GM12878 (cell line): Measurements from ENCODE around the gene ITGA3. TPM values are rescaled to one million over a fixed set of nuclear protein-coding genes. Genes with fewer than 3 reads are reported as not detected.

Experiments used
- BHLHE40 ChIP-seq, 2 experiments: fragments of 450-650 bp in 1 of 2; IDR thresholded peaks; 2 replicates each; pipeline ENCODE4 v1.6.1; 2011 to 2017; ENCODE audit warnings: low read depth in 2 of 2, borderline replicate concordance in 1 of 2, improper control_type of control experiment in 1 of 2, low read length in 1 of 2, mild to moderate bottlenecking in 1 of 2
- CREB1 ChIP-seq: IDR thresholded peaks from 2 replicates; pipeline ENCODE4 v1.6.1; 2012; ENCODE audit warnings: low read depth, mild to moderate bottlenecking, inconsistent platforms
- EGR1 ChIP-seq, 2 experiments: IDR thresholded peaks; 1 replicate in 1 of 2; 2 replicates in 1 of 2; pipeline ENCODE4 v1.6.1; 2011 to 2012; ENCODE audit warnings: low read depth in 2 of 2, low read length in 2 of 2, borderline replicate concordance in 1 of 2, mild to moderate bottlenecking in 1 of 2, moderate library complexity in 1 of 2
- EP300 ChIP-seq, 2 experiments: fragments of 150-350 bp in 1 of 2; IDR thresholded peaks; 2 replicates each; pipeline ENCODE4 v1.6.1; 2011 to 2012; ENCODE audit warnings: low read depth in 2 of 2, low read length in 2 of 2, borderline replicate concordance in 1 of 2, improper control_type of control experiment in 1 of 2, inconsistent platforms in 1 of 2; ENCODE audit not compliant: control insufficient read depth in 1 of 2
- GATAD2B ChIP-seq: fragments of 450-650 bp; conservative IDR thresholded peaks from 2 replicates; pipeline ENCODE4 v1.6.1; 2017; ENCODE audit warnings: low read depth, mild to moderate bottlenecking, moderate library complexity
- IKZF1 ChIP-seq: fragments of 450-650 bp; conservative IDR thresholded peaks from 2 replicates; pipeline ENCODE4 v1.6.1; 2017; ENCODE audit warnings: antibody characterized with exemption, mild to moderate bottlenecking
- JUNB ChIP-seq: IDR thresholded peaks from 2 replicates; pipeline ENCODE4 v1.6.1; 2016; ENCODE audit warnings: antibody characterized with exemption, mild to moderate bottlenecking
- MEF2A ChIP-seq: IDR thresholded peaks from 2 replicates; pipeline ENCODE4 v1.6.1; 2011; ENCODE audit warnings: low read depth, mild to moderate bottlenecking, low read length, moderate library complexity; ENCODE audit not compliant: insufficient read depth
- MYB ChIP-seq: fragments of 150-350 bp; IDR thresholded peaks from 2 replicates; pipeline ENCODE4 v1.6.1; 2014; ENCODE audit warnings: mild to moderate bottlenecking, low read depth, low read length, borderline replicate concordance
- POLR2AphosphoS5 ChIP-seq: IDR thresholded peaks from 2 replicates; pipeline ENCODE4 v1.6.1; 2011; ENCODE audit warnings: mild to moderate bottlenecking, low read length, inconsistent platforms
- SIX5 ChIP-seq: IDR thresholded peaks from 2 replicates; pipeline ENCODE4 v1.6.1; 2011; ENCODE audit warnings: mild to moderate bottlenecking, low read depth, low read length, moderate library complexity; ENCODE audit not compliant: severe bottlenecking
- SREBF1 ChIP-seq: IDR thresholded peaks from 2 replicates; pipeline ENCODE4 v1.6.1; 2012; ENCODE audit warnings: mild to moderate bottlenecking, low read length
- SREBF2 ChIP-seq: IDR thresholded peaks from 2 replicates; pipeline ENCODE4 v1.6.1; 2012; ENCODE audit warnings: mild to moderate bottlenecking, low read length
- SRF ChIP-seq, 2 experiments: IDR thresholded peaks; 2 replicates each; pipeline ENCODE4 v1.6.1; 2011; ENCODE audit warnings: low read depth in 2 of 2, low read length in 2 of 2, mild to moderate bottlenecking in 1 of 2, moderate library complexity in 1 of 2
- WRNIP1 ChIP-seq: IDR thresholded peaks from 2 replicates; pipeline ENCODE4 v1.6.1; 2011; ENCODE audit warnings: low read depth, low read length, improper control_type of control experiment, borderline replicate concordance
- polyA plus RNA-seq, 11 experiments: library from polyadenylated mRNA; depleted of rRNA in 4 of 11; unstranded in 6 of 11; stranded (reverse) in 5 of 11; fragments of >200 nt; fragmentation: Nextera tagmentation in 4 of 11; fragmentation: Illumina TruSeq in 1 of 11; extraction: Ambion mirVana in 4 of 11; extraction: Trizol in 1 of 11; gene quantifications; 1 replicate in 1 of 11; 2 replicates in 10 of 11; pipeline versions ENCODE4 v1.2.1 to v1.2.3, GENCODE V29; 2011 to 2016; ENCODE audit warnings: inconsistent platforms in 2 of 11, missing spikeins in 2 of 11, low read depth in 1 of 11
- total RNA-seq, 4 experiments: library from RNA; depleted of rRNA in 3 of 4; stranded (reverse); fragments of >200 nt in 3 of 4; fragmentation: Illumina TruSeq in 1 of 4; extraction: Trizol in 1 of 4; gene quantifications; 2 replicates each; pipeline versions ENCODE4 v1.2.1 to v1.2.3, GENCODE V29; 2013 to 2021
- TF ChIP-seq, protein P1 (sequence below): fragments of 450-650 bp; IDR thresholded peaks from 2 replicates; pipeline ENCODE4 v1.6.1; 2017; ENCODE audit warnings: mild to moderate bottlenecking, moderate library complexity
- TF ChIP-seq, protein P2 (sequence below): fragments of 450-650 bp; formaldehyde crosslinking; IDR thresholded peaks from 2 replicates; pipeline ENCODE4 v1.5.0; 2022; ENCODE audit warnings: mild to moderate bottlenecking, missing genetic modification characterization

ITGA3 gene
- total and polyA plus RNA-seq, 10 of the 15 experiments (the other 5 are each of a cell fraction or from before 2014, with no cell fraction given) = 0.29 to 13.4 (median 6.6) TPM

DNA sequence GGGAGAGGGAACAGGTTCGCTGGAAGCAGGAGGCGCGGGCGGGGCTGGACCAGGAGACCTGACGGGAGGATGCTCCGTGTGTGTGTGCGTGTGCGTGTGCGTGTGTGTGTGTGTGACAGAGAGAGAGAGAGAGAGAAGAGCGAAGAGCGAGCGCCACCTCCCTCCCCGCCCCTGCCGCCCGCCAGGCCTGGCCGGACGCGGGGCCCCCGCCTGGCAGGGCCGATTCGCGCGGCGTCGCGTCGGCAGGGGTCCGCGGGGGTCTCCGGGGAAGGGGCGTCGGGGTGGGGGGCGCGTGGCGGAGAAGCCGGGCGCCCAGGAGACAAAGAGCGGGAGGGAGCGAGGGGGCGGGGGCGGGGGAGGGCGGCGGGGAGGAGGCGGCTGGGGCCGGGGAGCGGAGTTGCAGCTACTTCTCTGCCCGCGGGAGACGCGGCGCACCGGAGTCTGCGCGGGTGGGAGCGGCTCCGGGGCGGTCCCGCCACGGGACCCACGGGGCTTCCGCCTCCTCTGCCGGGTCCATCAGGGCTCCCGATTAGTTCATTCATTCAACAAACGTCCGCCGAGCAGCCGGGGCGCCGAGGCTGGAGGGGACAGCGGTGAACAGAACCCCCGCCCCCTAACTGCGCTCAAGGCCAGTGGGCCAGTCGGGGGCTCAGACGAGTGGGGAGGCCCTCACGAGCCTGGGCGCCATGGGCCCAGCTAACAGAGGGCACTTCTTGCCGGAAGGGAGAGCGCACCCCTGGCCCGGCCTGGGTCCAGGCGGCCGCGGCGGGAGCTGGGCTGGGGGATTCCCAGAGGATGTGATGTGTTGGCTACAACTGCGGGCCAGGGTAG lies 74.0 kb downstream of the ITGA3 start, which contains the start of gene SAMD14 (continued):
- TF ChIP-seq POLR2AphosphoS5 (no peak), IKZF1 (peak; percentile 50), SIX5 (no peak), EP300 (IDR thresholded peaks at IDR 0.05; ENCODE audit: borderline replicate concordance in 1 of 2, control insufficient read depth in 1 of 2, low read depth in 2 of 2, low read length in 2 of 2) (no peak), GATAD2B (0 out of 2 replicates have a peak, but pooled peaks have one; percentile 58), EGR1 (IDR thresholded peaks at IDR 0.05; ENCODE audit: borderline replicate concordance in 1 of 2, low read depth in 2 of 2, low read length in 2 of 2) (0 out of 3 replicates have a peak, but pooled peaks of 1 of the 2 experiments have one; percentile 4), SREBF1 (no peak), SREBF2 (no peak), BHLHE40 (IDR thresholded peaks at IDR 0.05; ENCODE audit: borderline replicate concordance in 1 of 2, low read depth in 2 of 2, low read length in 1 of 2) (peak in 1 of 2 experiments; percentile 34; a peak in 1 of 4 replicates), JUNB (no peak), MEF2A (no peak), CREB1 (no peak), WRNIP1 (no peak), SRF (IDR thresholded peaks at IDR 0.05; ENCODE audit: low read depth in 2 of 2, low read length in 2 of 2) (no peak), MYB (no peak)
- TF ChIP-seq, protein P1, sequence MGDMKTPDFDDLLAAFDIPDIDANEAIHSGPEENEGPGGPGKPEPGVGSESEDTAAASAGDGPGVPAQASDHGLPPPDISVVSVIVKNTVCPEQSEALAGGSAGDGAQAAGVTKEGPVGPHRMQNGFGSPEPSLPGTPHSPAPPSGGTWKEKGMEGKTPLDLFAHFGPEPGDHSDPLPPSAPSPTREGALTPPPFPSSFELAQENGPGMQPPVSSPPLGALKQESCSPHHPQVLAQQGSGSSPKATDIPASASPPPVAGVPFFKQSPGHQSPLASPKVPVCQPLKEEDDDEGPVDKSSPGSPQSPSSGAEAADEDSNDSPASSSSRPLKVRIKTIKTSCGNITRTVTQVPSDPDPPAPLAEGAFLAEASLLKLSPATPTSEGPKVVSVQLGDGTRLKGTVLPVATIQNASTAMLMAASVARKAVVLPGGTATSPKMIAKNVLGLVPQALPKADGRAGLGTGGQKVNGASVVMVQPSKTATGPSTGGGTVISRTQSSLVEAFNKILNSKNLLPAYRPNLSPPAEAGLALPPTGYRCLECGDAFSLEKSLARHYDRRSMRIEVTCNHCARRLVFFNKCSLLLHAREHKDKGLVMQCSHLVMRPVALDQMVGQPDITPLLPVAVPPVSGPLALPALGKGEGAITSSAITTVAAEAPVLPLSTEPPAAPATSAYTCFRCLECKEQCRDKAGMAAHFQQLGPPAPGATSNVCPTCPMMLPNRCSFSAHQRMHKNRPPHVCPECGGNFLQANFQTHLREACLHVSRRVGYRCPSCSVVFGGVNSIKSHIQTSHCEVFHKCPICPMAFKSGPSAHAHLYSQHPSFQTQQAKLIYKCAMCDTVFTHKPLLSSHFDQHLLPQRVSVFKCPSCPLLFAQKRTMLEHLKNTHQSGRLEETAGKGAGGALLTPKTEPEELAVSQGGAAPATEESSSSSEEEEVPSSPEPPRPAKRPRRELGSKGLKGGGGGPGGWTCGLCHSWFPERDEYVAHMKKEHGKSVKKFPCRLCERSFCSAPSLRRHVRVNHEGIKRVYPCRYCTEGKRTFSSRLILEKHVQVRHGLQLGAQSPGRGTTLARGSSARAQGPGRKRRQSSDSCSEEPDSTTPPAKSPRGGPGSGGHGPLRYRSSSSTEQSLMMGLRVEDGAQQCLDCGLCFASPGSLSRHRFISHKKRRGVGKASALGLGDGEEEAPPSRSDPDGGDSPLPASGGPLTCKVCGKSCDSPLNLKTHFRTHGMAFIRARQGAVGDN = no peak
- TF ChIP-seq, protein P2, sequence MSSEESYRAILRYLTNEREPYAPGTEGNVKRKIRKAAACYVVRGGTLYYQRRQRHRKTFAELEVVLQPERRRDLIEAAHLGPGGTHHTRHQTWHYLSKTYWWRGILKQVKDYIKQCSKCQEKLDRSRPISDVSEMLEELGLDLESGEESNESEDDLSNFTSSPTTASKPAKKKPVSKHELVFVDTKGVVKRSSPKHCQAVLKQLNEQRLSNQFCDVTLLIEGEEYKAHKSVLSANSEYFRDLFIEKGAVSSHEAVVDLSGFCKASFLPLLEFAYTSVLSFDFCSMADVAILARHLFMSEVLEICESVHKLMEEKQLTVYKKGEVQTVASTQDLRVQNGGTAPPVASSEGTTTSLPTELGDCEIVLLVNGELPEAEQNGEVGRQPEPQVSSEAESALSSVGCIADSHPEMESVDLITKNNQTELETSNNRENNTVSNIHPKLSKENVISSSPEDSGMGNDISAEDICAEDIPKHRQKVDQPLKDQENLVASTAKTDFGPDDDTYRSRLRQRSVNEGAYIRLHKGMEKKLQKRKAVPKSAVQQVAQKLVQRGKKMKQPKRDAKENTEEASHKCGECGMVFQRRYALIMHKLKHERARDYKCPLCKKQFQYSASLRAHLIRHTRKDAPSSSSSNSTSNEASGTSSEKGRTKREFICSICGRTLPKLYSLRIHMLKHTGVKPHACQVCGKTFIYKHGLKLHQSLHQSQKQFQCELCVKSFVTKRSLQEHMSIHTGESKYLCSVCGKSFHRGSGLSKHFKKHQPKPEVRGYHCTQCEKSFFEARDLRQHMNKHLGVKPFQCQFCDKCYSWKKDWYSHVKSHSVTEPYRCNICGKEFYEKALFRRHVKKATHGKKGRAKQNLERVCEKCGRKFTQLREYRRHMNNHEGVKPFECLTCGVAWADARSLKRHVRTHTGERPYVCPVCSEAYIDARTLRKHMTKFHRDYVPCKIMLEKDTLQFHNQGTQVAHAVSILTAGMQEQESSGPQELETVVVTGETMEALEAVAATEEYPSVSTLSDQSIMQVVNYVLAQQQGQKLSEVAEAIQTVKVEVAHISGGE = no peak
- TF ChIP-seq, all 136 proteins: peak for 10
